ENCODE measurements around the gene PDE6G. TPM values are rescaled to one million over a fixed set of nuclear protein-coding genes. Genes with fewer than 3 reads are reported as not detected.

PDE6G gene
- total and polyA plus RNA-seq, 2 of the 13 experiments (the other 11 are each of a cell fraction or from before 2014, with no cell fraction given) = 1.4 to 6.7 TPM

DNA sequence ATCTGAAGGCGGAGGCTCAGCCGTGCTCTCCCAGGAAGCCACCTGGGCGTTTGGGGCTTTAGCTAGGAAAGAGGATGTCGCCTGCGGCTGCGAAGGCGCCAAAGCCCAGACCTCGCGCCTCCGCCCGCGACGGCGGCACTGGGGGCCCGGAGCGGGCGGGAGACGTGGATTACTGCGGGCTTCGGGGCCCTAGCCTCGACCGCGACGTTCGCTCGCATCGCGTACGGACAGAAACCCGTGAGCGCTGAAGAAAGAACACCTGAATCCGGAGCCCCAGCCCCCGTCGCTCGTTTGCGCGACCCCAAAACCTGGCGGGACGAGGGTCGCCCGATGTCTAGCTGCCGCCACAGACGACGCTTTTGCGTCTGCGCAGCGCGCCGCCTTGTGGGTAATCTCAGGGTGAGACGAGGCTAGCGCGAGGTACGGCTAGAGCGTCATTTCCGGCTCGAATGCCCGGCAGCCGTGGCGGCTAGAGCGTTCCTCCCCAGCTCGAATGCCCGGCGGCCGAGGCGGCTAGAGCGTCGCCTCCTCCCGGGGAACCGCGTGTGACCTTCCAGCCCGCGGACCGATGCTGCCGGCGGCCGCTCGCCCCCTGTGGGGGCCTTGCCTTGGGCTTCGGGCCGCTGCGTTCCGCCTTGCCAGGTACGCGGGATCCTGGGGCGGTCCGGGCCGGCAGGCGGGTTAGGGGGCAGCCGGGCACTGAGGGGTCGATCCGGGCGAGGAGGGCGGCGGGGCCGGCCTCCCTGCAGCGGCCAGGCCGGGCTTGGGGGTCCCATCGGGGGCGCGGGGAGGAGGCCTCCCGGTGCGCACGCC lies 46.8 kb upstream of the PDE6G start, which contains the start of gene MRPL12 (continued):
- TF ChIP-seq, protein P1, sequence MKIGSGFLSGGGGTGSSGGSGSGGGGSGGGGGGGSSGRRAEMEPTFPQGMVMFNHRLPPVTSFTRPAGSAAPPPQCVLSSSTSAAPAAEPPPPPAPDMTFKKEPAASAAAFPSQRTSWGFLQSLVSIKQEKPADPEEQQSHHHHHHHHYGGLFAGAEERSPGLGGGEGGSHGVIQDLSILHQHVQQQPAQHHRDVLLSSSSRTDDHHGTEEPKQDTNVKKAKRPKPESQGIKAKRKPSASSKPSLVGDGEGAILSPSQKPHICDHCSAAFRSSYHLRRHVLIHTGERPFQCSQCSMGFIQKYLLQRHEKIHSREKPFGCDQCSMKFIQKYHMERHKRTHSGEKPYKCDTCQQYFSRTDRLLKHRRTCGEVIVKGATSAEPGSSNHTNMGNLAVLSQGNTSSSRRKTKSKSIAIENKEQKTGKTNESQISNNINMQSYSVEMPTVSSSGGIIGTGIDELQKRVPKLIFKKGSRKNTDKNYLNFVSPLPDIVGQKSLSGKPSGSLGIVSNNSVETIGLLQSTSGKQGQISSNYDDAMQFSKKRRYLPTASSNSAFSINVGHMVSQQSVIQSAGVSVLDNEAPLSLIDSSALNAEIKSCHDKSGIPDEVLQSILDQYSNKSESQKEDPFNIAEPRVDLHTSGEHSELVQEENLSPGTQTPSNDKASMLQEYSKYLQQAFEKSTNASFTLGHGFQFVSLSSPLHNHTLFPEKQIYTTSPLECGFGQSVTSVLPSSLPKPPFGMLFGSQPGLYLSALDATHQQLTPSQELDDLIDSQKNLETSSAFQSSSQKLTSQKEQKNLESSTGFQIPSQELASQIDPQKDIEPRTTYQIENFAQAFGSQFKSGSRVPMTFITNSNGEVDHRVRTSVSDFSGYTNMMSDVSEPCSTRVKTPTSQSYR (CRISPR knock-in tag; IDR thresholded peaks at IDR 0.05; ENCODE audit: borderline replicate concordance) = peak; percentile 66; the same call in 1 of the 2 replicates
- TF ChIP-seq ZFX (CRISPR knock-in tag; IDR thresholded peaks at IDR 0.05; ENCODE audit: low read depth) (peak; percentile 92), ZNF256 (CRISPR knock-in tag; conservative IDR thresholded peaks at IDR 0.05) (0 out of 2 replicates have a peak, but pooled peaks have one; percentile 36), ZNF230 (CRISPR knock-in tag; IDR thresholded peaks at IDR 0.05) (peak; percentile 87; the same call in 1 of the 2 replicates), ARHGAP35 (CRISPR knock-in tag; IDR thresholded peaks at IDR 0.05; ENCODE audit: borderline replicate concordance) (peak; percentile 96), ZNF430 (CRISPR knock-in tag; IDR thresholded peaks at IDR 0.05) (peak; percentile 85; the same call in 1 of the 2 replicates), NRL (CRISPR knock-in tag; IDR thresholded peaks at IDR 0.05; ENCODE audit: borderline replicate concordance) (peak; percentile 48; the same call in 1 of the 2 replicates), EP300 (IDR thresholded peaks at IDR 0.05; ENCODE audit: low read depth in 2 of 2, low read length in 2 of 2) (0 out of 4 replicates have a peak, but pooled peaks of 1 of the 2 experiments have one; percentile 37), EP300 (CRISPR knock-in tag; IDR thresholded peaks at IDR 0.05; ENCODE audit: borderline replicate concordance) (no peak), SRF (IDR thresholded peaks at IDR 0.05; ENCODE audit: low read depth, low read length) (no peak), HOXA9 (CRISPR knock-in tag; IDR thresholded peaks at IDR 0.05; ENCODE audit: borderline replicate concordance) (peak; percentile 99), PHB2 (IDR thresholded peaks at IDR 0.05; ENCODE audit: partially characterized antibody) (no peak), TBP (CRISPR knock-in tag; IDR thresholded peaks at IDR 0.05) (no peak), CBX5 (CRISPR knock-in tag; IDR thresholded peaks at IDR 0.05; ENCODE audit: borderline replicate concordance) (0 out of 2 replicates have a peak, but pooled peaks have one; percentile 82), ZNF30 (CRISPR knock-in tag; IDR thresholded peaks at IDR 0.05) (peak; percentile 72; the same call in 1 of the 2 replicates), ZNF792 (CRISPR knock-in tag; IDR thresholded peaks at IDR 0.05) (peak; percentile 93), POLR2AphosphoS2 (IDR thresholded peaks at IDR 0.05; ENCODE audit: low read depth, low read length) (no peak)
- TF ChIP-seq, protein P2, sequence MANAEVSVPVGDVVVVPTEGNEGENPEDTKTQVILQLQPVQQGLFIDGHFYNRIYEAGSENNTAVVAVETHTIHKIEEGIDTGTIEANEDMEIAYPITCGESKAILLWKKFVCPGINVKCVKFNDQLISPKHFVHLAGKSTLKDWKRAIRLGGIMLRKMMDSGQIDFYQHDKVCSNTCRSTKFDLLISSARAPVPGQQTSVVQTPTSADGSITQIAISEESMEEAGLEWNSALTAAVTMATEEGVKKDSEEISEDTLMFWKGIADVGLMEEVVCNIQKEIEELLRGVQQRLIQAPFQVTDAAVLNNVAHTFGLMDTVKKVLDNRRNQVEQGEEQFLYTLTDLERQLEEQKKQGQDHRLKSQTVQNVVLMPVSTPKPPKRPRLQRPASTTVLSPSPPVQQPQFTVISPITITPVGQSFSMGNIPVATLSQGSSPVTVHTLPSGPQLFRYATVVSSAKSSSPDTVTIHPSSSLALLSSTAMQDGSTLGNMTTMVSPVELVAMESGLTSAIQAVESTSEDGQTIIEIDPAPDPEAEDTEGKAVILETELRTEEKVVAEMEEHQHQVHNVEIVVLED (CRISPR knock-in tag; IDR thresholded peaks at IDR 0.05; ENCODE audit: borderline replicate concordance) = peak; percentile 94
- TF ChIP-seq, protein P3, sequence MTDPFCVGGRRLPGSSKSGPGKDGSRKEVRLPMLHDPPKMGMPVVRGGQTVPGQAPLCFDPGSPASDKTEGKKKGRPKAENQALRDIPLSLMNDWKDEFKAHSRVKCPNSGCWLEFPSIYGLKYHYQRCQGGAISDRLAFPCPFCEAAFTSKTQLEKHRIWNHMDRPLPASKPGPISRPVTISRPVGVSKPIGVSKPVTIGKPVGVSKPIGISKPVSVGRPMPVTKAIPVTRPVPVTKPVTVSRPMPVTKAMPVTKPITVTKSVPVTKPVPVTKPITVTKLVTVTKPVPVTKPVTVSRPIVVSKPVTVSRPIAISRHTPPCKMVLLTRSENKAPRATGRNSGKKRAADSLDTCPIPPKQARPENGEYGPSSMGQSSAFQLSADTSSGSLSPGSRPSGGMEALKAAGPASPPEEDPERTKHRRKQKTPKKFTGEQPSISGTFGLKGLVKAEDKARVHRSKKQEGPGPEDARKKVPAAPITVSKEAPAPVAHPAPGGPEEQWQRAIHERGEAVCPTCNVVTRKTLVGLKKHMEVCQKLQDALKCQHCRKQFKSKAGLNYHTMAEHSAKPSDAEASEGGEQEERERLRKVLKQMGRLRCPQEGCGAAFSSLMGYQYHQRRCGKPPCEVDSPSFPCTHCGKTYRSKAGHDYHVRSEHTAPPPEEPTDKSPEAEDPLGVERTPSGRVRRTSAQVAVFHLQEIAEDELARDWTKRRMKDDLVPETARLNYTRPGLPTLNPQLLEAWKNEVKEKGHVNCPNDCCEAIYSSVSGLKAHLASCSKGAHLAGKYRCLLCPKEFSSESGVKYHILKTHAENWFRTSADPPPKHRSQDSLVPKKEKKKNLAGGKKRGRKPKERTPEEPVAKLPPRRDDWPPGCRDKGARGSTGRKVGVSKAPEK (CRISPR knock-in tag; IDR thresholded peaks at IDR 0.05; ENCODE audit: borderline replicate concordance) = peak; percentile 43; the same call in 1 of the 2 replicates
- TF ChIP-seq, protein P4, sequence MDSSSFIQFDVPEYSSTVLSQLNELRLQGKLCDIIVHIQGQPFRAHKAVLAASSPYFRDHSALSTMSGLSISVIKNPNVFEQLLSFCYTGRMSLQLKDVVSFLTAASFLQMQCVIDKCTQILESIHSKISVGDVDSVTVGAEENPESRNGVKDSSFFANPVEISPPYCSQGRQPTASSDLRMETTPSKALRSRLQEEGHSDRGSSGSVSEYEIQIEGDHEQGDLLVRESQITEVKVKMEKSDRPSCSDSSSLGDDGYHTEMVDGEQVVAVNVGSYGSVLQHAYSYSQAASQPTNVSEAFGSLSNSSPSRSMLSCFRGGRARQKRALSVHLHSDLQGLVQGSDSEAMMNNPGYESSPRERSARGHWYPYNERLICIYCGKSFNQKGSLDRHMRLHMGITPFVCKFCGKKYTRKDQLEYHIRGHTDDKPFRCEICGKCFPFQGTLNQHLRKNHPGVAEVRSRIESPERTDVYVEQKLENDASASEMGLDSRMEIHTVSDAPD (CRISPR knock-in tag; IDR thresholded peaks at IDR 0.05) = 0 out of 2 replicates have a peak, but pooled peaks have one; percentile 15
